Tibial nerve (tissue), 4 donors: ENCODE data around the gene CDC16. TPM values are rescaled to one million over a fixed set of nuclear protein-coding genes. Genes with fewer than 3 reads are reported as not detected.

Experiments used
- DNase-seq, 2 donors: peaks; one replicate each; pipeline ENCODE4 v3.0.0-alpha.2; 2019; ENCODE audit warnings: low spot score in 2 of 2
- H3K27ac ChIP-seq, 4 donors: fragments of 200-600 bp; sonication (generic) in 3 of 4; one replicate each; pipeline ENCODE4 v1.5.1; 2017 to 2019; ENCODE audit warnings: mild to moderate bottlenecking in 1 of 4
- H3K27me3 ChIP-seq, 2 donors: fragments of 200-600 bp; sonication (generic) in 1 of 2; one replicate each; pipeline versions ENCODE4 v1.5.1 to v1.6.0; 2017 to 2019
- H3K36me3 ChIP-seq, 3 donors: fragments of 200-600 bp; sonication (generic); one replicate each; pipeline ENCODE4 v1.5.1; 2018 to 2019
- H3K4me1 ChIP-seq, 4 donors: fragments of 200-600 bp; sonication (generic) in 3 of 4; one replicate each; pipeline ENCODE4 v1.5.1; 2017 to 2019
- H3K4me3 ChIP-seq, 4 donors: fragments of 200-600 bp; sonication (generic) in 3 of 4; one replicate each; pipeline ENCODE4 v1.5.1; 2017 to 2019; ENCODE audit warnings: mild to moderate bottlenecking in 1 of 4, moderate library complexity in 1 of 4
- H3K9me3 ChIP-seq, 4 donors: fragments of 200-600 bp; sonication (generic) in 3 of 4; one replicate each; pipeline ENCODE4 v1.5.1; 2017 to 2019
- EP300 ChIP-seq, 2 donors: sonication (generic); formaldehyde crosslinking; IDR thresholded peaks; one replicate each; pipeline ENCODE4 v1.6.1; 2017; ENCODE audit warnings: antibody characterized with exemption in 2 of 2, mild to moderate bottlenecking in 1 of 2
- POLR2A ChIP-seq, 2 donors: fragments of 450-650 bp; IDR thresholded peaks; one replicate each; pipeline ENCODE4 v1.6.1; 2017; ENCODE audit warnings: antibody characterized with exemption in 2 of 2, mild to moderate bottlenecking in 2 of 2, moderate library complexity in 2 of 2
- WGBS, 2 donors: methylation state at CpG; one replicate each; pipeline ENCODE4 v1.1.5; 2018; 5-methylcytosine and 5-hydroxymethylcytosine counted together
- total RNA-seq, 4 donors: library from RNA; depleted of rRNA; stranded (reverse); fragments of >200 nt; gene quantifications; one replicate each; pipeline ENCODE4 v1.1.0, GENCODE V29; 2016
- TF ChIP-seq, protein P1 (sequence below), 5 experiments: fragments of 200-600 bp in 3 of 5; fragments of 450-650 bp in 2 of 5; sonication (generic) in 3 of 5; IDR thresholded peaks; one replicate each; pipeline ENCODE4 v1.5.1; 2016 to 2019; ENCODE audit warnings: antibody characterized with exemption in 5 of 5, mild to moderate bottlenecking in 3 of 5, moderate library complexity in 2 of 5

CDC16 gene
- total RNA-seq, 4 donors from 2014 or later: 43.9 to 87.0 (median 70.2) TPM

DNA sequence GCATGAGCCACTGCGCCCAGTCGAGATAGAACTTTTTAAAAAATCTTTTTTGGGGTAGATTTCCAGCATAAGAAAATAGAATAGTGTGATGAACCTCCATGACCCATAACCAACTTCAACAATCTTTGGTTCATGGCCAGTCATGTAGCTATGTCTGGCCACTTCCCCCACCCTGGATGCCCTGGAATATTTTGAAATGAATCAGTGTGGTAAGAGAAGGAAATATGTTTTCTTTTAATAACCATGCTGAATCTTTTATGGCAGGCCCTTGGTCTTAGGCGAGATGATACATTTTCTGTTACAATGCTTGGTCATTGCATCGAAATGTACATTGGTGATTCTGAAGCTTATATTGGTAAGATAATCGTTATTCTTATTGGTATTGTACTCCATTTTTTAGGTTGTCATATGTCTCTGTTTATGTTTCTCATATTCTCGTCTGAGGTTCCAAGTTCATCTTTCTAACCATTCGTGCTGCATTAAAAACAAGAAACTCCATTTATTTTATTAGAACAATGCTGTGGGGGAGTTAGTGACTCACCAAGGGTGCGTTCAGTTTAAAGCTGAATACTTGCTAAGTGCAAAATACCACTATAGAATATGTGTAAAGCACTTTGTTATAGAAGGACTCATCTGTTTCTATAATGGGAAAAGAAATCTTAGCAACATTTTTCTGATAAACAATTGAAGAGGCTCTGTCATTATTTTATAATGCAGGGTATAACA lies 30.4 kb downstream of the CDC16 start:
- no peak for TF ChIP-seq POLR2A (IDR thresholded peaks at IDR 0.05)
- no peak for TF ChIP-seq EP300 (IDR thresholded peaks at IDR 0.05)
- TF ChIP-seq, protein P1, sequence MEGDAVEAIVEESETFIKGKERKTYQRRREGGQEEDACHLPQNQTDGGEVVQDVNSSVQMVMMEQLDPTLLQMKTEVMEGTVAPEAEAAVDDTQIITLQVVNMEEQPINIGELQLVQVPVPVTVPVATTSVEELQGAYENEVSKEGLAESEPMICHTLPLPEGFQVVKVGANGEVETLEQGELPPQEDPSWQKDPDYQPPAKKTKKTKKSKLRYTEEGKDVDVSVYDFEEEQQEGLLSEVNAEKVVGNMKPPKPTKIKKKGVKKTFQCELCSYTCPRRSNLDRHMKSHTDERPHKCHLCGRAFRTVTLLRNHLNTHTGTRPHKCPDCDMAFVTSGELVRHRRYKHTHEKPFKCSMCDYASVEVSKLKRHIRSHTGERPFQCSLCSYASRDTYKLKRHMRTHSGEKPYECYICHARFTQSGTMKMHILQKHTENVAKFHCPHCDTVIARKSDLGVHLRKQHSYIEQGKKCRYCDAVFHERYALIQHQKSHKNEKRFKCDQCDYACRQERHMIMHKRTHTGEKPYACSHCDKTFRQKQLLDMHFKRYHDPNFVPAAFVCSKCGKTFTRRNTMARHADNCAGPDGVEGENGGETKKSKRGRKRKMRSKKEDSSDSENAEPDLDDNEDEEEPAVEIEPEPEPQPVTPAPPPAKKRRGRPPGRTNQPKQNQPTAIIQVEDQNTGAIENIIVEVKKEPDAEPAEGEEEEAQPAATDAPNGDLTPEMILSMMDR (IDR thresholded peaks at IDR 0.05): no peak
- no peaks in the 10 kb centered on the region for H3K4me1 ChIP-seq
- 67 to 75% methylated on average over 8 of the region's 8 CpGs for WGBS, 2 donors
- no peak overlapping the region for H3K27ac ChIP-seq
- DNase-seq: no peak
- no peaks in the 10 kb centered on the region for H3K9me3 ChIP-seq
- H3K27me3 ChIP-seq: no peaks in the 10 kb centered on the region
- H3K36me3 ChIP-seq: peaks cover 2 to 96% (median 18%) of the 10 kb centered on the region in 3 donors
- H3K4me3 ChIP-seq: no peak overlapping the region

- TF ChIP-seq EP300 (IDR thresholded peaks at IDR 0.05): no peak
- TF ChIP-seq POLR2A (IDR thresholded peaks at IDR 0.05): no peak
- TF ChIP-seq, protein P1 (IDR thresholded peaks at IDR 0.05): no peak
- no peaks in the 10 kb centered on the region for H3K4me1 ChIP-seq
- no peaks in the 10 kb centered on the region for H3K9me3 ChIP-seq
- H3K4me3 ChIP-seq: no peak overlapping the region
- H3K36me3 ChIP-seq: peaks cover 2 to 91% (median 11%) of the 10 kb centered on the region in 3 donors
- H3K27me3 ChIP-seq: no peaks in the 10 kb centered on the region
- no peak for DNase-seq
- H3K27ac ChIP-seq: no peak overlapping the region
- WGBS, 2 donors: 94 to 95% methylated on average over 5 of the region's 5 CpGs
Measured at GRCh38 chr13:114266241-114266640, 31.5 kb downstream of the CDC16 start.

- Histone ChIP-seq H3K9me3 (no peaks in the 10 kb centered on the region), H3K4me1 (no peaks in the 10 kb centered on the region), H3K4me3 (no peak overlapping the region), H3K27ac (no peak overlapping the region), H3K36me3 (peaks cover 1 to 94% (median 5%) of the 10 kb centered on the region in 3 donors), H3K27me3 (no peaks in the 10 kb centered on the region)
- WGBS, 2 donors: 90 to 91% methylated on average over 6 of the region's 6 CpGs
- DNase-seq: no peak
- TF ChIP-seq EP300 (IDR thresholded peaks at IDR 0.05): no peak
- TF ChIP-seq, protein P1 (IDR thresholded peaks at IDR 0.05): no peak
- TF ChIP-seq POLR2A (IDR thresholded peaks at IDR 0.05): no peak
Measured at GRCh38 chr13:114268344-114269280, 33.9 kb downstream of the CDC16 start.

GRCh38 chr13:114269281-114269770 lies 34.6 kb downstream of the CDC16 start:
- 70 to 74% methylated on average over 4 of the region's 4 CpGs for WGBS, 2 donors
- Histone ChIP-seq H3K9me3 (no peaks in the 10 kb centered on the region), H3K36me3 (peaks cover 0 to 94% (median 2%) of the 10 kb centered on the region in 3 donors), H3K27ac (no peak overlapping the region), H3K27me3 (no peaks in the 10 kb centered on the region), H3K4me1 (no peaks in the 10 kb centered on the region), H3K4me3 (no peak overlapping the region)
- no peak for DNase-seq
- no peak for TF ChIP-seq EP300 (IDR thresholded peaks at IDR 0.05)
- TF ChIP-seq, protein P1 (IDR thresholded peaks at IDR 0.05): no peak
- no peak for TF ChIP-seq POLR2A (IDR thresholded peaks at IDR 0.05)
